ENCODE data around the gene MTCH1.

The MTCH1 gene

DNA sequence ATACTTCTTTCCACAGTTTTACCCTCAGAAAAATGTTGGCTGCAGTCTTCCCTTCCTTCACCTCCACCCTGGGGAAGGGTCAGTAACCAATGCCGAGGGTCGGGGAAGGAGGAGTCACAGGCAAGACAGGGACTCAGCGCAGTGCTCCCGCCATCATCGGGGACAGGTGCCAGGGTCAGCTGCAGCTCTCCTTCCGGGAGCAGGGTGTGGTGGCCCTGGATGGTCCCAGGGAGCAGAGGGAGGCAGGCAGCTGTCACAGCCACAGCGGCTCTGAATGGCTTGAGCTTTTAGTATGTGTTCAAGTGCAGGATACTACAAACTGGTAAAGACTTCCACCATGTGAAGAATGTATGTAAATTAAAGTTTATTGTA, 57.5 kb downstream of the MTCH1 start:
- DNase-seq: no peak

DNA sequence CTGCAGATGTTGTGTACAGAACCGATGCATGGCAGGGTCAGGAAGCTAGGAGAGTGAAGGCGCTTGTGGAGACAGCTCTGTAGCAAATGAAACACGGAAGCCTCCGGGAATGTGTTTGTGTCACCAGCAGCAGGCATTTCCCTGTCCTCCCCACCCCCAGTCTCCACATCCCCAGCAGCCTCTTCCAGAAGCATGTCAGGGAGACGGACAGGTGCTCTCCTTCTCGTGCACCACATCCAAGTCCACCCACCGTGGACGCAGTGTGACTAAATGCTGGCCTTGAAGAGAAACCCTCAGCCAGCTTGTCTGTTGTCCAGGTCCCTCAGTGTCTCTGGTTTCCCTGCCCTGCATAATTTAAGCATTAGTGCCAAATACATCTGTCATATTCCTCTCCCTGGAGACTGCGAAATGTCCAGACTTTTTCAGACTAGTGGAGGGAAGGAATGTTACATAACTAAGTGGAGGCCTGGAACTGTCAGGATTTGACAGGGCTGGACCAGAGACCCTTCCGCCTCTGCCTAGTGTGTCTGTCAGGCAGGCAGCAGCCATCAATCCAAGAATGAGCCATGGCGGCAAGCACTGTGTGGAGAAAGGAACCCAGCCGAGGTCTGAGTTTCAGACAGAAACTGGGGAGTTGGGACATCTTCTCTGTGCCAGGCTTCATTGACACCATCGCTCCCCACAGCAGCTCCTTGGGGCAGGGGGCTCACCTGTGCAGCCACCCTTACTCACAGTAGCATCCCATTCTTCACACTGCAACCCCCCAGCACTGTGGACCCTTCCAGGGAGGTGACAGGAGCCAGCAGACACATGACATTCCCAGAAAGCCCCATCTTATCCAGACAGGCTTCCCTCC, 58.1 kb downstream of the MTCH1 start:
- DNase-seq: peak in 4 of 51 donors; percentile 13 to 25 (median 18)

DNA sequence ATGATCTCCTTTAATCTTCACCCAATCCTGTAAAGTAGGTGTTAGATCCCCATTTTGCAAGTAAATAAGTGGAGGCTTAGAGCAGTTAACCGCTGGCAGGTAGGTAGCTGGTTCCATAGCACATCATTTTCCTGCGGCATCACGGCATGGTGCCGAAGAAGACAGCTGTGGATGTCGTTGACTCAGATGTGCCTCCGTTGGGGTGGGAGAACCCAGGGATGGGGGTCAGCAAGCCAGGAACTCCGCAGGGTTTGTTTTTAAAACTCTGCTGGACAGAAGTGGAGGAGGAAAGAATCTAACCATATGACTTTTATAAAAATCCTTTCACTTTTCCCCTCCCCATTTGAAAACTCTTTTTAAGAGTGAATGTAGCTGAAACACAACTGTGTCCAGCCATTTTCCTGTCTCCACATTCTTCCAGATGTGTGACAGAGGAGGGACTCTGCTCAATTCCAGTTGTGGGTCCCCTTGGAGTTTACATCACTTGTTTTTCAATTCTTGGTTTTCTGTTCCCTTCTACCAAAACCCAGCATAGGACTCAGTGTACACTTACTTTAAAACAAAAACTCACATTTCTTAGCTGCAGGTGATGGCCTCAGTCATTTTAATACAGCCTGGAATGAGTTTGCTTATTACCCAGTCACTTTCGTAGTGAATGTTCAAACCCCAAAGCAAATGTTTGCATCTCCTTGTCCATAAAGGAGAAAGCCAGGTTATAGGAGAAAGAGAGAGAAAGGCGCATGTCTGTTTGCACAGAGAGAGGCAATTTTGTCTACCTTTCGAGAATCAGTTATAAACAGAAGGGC, 59.1 kb downstream of the MTCH1 start:
- DNase-seq: no peak

DNA sequence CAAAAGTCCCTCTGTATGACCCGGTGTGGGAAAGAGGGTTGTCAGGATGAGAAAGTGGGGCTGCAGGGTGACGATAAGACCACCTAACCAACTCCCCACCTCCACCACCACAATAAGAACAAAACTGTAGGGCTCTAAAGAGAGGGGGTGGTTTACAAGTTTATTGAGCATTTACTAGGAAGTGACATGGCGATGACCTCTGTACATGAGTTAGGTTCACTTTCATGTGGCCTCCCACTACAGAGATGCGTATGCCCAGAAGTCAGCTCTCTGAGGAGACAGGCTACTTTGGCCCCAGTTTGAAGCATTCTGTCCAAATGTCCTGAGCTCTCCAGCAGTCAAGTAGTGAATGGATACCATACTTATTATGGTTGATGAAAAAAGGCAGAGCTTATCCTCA, 60.2 kb downstream of the MTCH1 start:
- no peak for DNase-seq

DNA sequence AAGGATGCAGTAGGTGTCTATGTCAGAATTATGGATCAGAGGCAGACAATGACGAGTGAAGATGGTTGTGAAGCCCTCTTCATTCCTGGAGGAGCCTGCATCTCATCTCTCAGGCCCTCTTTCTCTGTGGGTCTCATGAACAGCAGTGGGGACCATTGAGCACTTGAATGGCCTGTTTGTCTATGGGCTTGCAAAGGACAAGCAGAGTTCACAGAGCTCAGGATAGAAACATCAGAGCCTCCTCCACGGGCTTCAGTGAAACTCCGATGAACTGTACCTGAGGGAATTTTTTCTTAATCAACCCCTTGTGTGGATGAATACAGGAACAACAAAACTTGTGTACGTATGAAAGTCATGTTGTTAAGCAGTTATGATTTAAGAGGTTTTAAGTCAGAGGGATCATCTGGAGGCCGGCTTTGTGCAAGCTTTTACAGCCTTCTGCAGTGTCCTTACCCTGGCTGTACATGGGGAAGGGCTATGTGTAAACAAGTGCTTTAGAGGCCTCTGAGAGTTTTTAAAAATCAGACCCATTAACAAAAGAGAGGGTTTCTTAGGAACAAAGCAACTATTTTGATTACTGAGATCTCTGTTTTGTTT, 61.1 kb downstream of the MTCH1 start:
- no peak for DNase-seq

DNA sequence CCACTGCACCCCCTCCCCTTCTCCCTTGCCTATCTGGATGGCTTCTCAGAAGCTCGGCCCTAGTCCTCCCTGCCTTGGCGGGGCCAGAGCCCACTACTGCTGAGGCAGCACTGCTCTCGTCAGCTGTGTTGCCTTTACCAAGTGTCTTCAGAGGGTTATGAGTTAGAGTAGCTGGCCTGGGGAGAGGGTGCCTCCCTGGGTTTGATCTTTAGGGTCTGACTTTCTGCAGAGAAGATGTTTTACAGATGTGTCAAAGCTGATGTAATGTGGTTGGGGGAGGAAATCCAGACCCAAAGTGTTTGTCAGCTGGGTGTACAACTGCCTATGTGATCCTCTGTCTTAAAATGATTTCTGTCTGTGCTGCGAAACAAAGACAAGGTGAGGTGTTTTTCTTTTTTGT, 61.9 kb downstream of the MTCH1 start:
- DNase-seq: no peak

DNA sequence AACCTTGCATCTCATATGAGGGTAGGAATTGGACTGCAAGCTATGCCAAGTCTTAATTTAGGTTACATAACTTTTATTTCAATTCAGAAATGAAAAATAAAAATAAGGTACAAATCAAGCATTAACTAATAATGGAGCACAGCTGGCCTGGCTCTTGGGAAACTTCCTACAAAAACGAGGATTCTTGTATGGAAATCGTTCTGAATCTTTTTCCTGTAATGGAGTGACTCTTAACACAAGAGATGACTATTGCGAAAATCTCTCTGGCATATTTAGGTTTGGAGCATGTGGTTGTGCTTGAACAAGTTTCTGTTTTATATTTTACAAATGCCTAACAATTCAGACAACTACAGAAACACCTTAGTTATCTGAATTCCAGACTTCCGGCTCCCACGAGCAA, 65.5 kb downstream of the MTCH1 start:
- DNase-seq: no peak

DNA sequence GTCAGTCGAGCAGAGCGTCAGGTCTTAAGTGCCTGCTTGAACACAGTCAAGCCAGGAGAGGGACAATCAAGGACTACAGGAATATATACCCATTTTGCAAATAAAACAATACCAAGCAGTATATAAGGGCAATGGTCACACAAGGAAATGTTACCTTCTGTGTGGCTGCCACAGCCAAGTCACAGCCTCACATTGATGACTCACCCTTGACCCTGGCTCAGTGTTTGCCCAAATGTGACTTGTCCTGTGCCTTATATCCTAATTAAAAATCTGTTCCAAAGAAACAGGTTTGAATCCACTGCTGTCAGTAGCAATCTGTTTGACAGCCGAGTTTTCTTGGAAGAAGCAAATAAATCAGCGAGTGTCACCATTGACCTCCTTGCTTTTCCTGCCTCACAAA, 65.9 kb downstream of the MTCH1 start:
- no peak for DNase-seq

Measured in hypothalamus (tissue), 51 donors.